GM04504 (cell line): ENCODE measurements around the gene RTN4RL1.
A peak's percentile ranks its signal among the peaks of the same experiment; 100 is the strongest.

Experiments
- DNase-seq: peaks from one replicate; pipeline ENCODE4 v3.0.0-alpha.2; 2012; ENCODE audit warnings: low read depth

The RTN4RL1 gene

GRCh38 chr17:1919201-1919600 lies 105.9 kb downstream of the RTN4RL1 start:
- no peak for DNase-seq

- no peak for DNase-seq
Observed at GRCh38 chr17:1918346-1919162, 106.6 kb downstream of the RTN4RL1 start.

- DNase-seq, result no peak
Observed at GRCh38 chr17:1916963-1917715, 108.0 kb downstream of the RTN4RL1 start.

- no peak for DNase-seq
Observed at GRCh38 chr17:1916316-1916715, 108.8 kb downstream of the RTN4RL1 start.

- DNase-seq, result no peak
Observed at GRCh38 chr17:1915889-1916288, 109.2 kb downstream of the RTN4RL1 start.

- DNase-seq, result no peak
Observed at GRCh38 chr17:1914661-1915083, 110.5 kb downstream of the RTN4RL1 start.

GRCh38 chr17:1913702-1914101 lies 111.4 kb downstream of the RTN4RL1 start:
- no peak for DNase-seq

GRCh38 chr17:1912146-1912545 lies 113.0 kb downstream of the RTN4RL1 start:
- DNase-seq, result no peak

- DNase-seq, result no peak
Observed at GRCh38 chr17:1909985-1910384, 115.1 kb downstream of the RTN4RL1 start.

GRCh38 chr17:1908699-1909309 lies 116.3 kb downstream of the RTN4RL1 start:
- DNase-seq, result peak; percentile 58

GRCh38 chr17:1907909-1908698 lies 117.0 kb downstream of the RTN4RL1 start:
- DNase-seq, result peak; percentile 8

GRCh38 chr17:1907216-1907631 lies 117.9 kb downstream of the RTN4RL1 start:
- DNase-seq, result no peak

- no peak for DNase-seq
Observed at GRCh38 chr17:1906662-1907101, 118.5 kb downstream of the RTN4RL1 start.

- DNase-seq, result no peak
Observed at GRCh38 chr17:1905190-1905913, 119.8 kb downstream of the RTN4RL1 start.

- DNase-seq, result no peak
Observed at GRCh38 chr17:1904273-1905182, 120.6 kb downstream of the RTN4RL1 start.

GRCh38 chr17:1899403-1900000 lies 125.6 kb downstream of the RTN4RL1 start:
- no peak for DNase-seq

GRCh38 chr17:1898872-1899271 lies 126.3 kb downstream of the RTN4RL1 start:
- DNase-seq, result no peak

- DNase-seq, result no peak
Observed at GRCh38 chr17:1898332-1898731, 126.8 kb downstream of the RTN4RL1 start.

GRCh38 chr17:1897105-1897656 lies 128.0 kb downstream of the RTN4RL1 start:
- no peak for DNase-seq
